Measurements from ENCODE around the gene MBOAT7. TPM values are rescaled to one million over a fixed set of nuclear protein-coding genes. Genes with fewer than 3 reads are reported as not detected.

MBOAT7 gene
- total and polyA plus RNA-seq, 2 of the 8 experiments (the other 6 are each of a cell fraction or from before 2014, with no cell fraction given): 85.5 to 90.9 TPM

DNA sequence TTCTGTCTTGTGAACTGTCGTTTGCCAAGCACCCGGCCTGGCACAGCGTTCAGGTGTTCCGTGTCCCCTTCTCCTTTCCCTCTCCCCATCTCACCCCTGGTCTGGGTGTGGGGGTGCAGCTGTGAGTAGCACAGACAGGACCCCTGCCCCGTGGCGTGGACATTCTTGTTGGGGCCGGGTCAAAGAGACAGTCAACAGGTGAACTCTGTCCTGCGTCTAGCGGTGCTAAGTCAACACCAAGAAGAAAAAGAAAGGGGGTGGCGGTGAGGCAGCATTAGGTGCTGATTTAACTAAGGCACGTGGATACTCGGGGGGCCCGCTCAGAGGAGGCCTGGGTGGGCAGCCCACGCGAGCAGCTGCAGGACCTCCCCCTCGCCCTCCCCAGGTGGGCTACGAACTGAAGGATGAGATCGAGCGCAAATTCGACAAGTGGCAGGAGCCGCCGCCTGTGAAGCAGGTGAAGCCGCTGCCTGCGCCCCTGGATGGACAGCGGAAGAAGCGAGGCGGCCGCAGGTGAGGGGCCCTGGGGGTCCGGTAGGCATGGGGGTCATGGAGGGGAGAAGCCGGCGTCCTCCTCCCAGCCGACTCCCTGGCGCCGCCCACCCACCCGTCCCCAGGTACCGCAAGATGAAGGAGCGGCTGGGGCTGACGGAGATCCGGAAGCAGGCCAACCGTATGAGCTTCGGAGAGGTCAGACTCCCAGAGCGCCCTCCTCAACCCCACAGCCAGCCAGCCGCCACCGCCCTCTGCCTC, 61.5 kb downstream of the MBOAT7 start:
- no peaks in the 10 kb centered on the region for H3K4me1 ChIP-seq (replicated peaks in 1 of 4; ENCODE audit: control insufficient read depth in 3 of 4, insufficient read depth in 4 of 4, low read length in 3 of 4)
- no peak overlapping the region for H2BK15ac ChIP-seq (ENCODE audit: low read length)
- H4K5ac ChIP-seq (ENCODE audit: insufficient read length, low read depth, low read length): no peak overlapping the region
- CTCF ChIA-PET (ENCODE audit: partially characterized antibody): no interaction called here
- H3K23ac ChIP-seq (ENCODE audit: insufficient read length): no peak overlapping the region
- WGBS, 2 experiments (ENCODE audit: extremely low coverage in 1 of 2, insufficient coverage in 1 of 2, insufficient read length in 1 of 2, insufficient replicate concordance in 2 of 2, low coverage in 1 of 2, low lambda C conversion rate in 2 of 2, missing lambda C conversion rate in 1 of 2): 85% methylated on average over 18 of the region's 44 CpGs; no CpG with 5 or more reads in 1 of the 2 experiments
- H2BK12ac ChIP-seq (ENCODE audit: low read depth, low read length): no peak overlapping the region
- FAIRE-seq (no peak), DNase-seq (ENCODE audit: low read depth in 1 of 2, low spot score in 2 of 2) (no peak)
- H3K36me3 ChIP-seq (ENCODE audit: control insufficient read depth in 2 of 4, insufficient read depth in 4 of 4, low read length in 3 of 4): peaks cover 21 to 80% (median 42%) of the 10 kb centered on the region in 4 experiments
- no peak overlapping the region for H2BK120ac ChIP-seq (replicated peaks; ENCODE audit: low read depth, low read length)
- H4K8ac ChIP-seq (ENCODE audit: extremely low read depth, insufficient read depth, low read length): no peak overlapping the region
- H3K4me2 ChIP-seq (ENCODE audit: insufficient read depth in 1 of 2, low read depth in 2 of 2, low read length in 2 of 2): no peak overlapping the region
- no peak overlapping the region for H2BK20ac ChIP-seq (ENCODE audit: low read length)
- H2AK5ac ChIP-seq (ENCODE audit: low read depth, low read length): no peak overlapping the region
- H3K79me2 ChIP-seq (ENCODE audit: control insufficient read depth in 1 of 2, insufficient read depth in 2 of 2, low read length in 2 of 2): no peaks in the 10 kb centered on the region
- no peak overlapping the region for H2BK5ac ChIP-seq (ENCODE audit: low read depth, low read length)
- no peaks in the 10 kb centered on the region for H3K79me1 ChIP-seq (ENCODE audit: low read depth, low read length)
- no peak overlapping the region for H3K27ac ChIP-seq (ENCODE audit: low read depth, low read length)
- H3K27me3 ChIP-seq (replicated peaks in 1 of 4; ENCODE audit: control insufficient read depth in 3 of 4, extremely low read depth in 1 of 4, insufficient read depth in 3 of 4, low read length in 3 of 4): no peaks in the 10 kb centered on the region
- H3K9me3 ChIP-seq (ENCODE audit: insufficient read depth in 2 of 2, low read depth in 1 of 2, low read length in 1 of 2): peaks cover 0 to under 1% of the 10 kb centered on the region in 2 experiments; a peak in 1 of 4 replicates
- no peak overlapping the region for H2AFZ ChIP-seq (ENCODE audit: low read length)
- H3K4ac ChIP-seq (replicated peaks; ENCODE audit: insufficient read length, low read depth, low read length): no peak overlapping the region
- H3K56ac ChIP-seq (replicated peaks; ENCODE audit: insufficient read length, low read depth, low read length): no peak overlapping the region
- H3K14ac ChIP-seq (ENCODE audit: insufficient read length): no peak overlapping the region
- no peak overlapping the region for H3K4me3 ChIP-seq (ENCODE audit: extremely low read depth in 1 of 4, insufficient read depth in 2 of 4, low read depth in 3 of 4, low read length in 4 of 4)
- POLR2A ChIA-PET (ENCODE audit: partially characterized antibody): interaction anchor here (2.9 to 5.0 kb wide), 2 partner anchors 10 to 13 kb away, joined by 13 to 40 read pairs; partner anchors contain the start of genes PRPF31 and TFPT
- H3K23me2 ChIP-seq (ENCODE audit: low read depth, low read length): no peaks in the 10 kb centered on the region
- no peak overlapping the region for H3K18ac ChIP-seq (ENCODE audit: extremely low read depth, low read length)
- peaks cover 0 to 9% of the 10 kb centered on the region in 2 experiments for H4K20me1 ChIP-seq (replicated peaks in 1 of 2; ENCODE audit: control insufficient read depth in 1 of 2, insufficient read depth in 2 of 2, low read length in 2 of 2)
- H4K91ac ChIP-seq (replicated peaks; ENCODE audit: insufficient read length, low read length): no peak overlapping the region
- H3K9ac ChIP-seq (replicated peaks in 1 of 4; ENCODE audit: extremely low read depth in 1 of 4, low read depth in 3 of 4, low read length in 3 of 4): no peak overlapping the region
- TF ChIP-seq SIX5 (IDR thresholded peaks at IDR 0.05; ENCODE audit: low read depth, low read length) (no peak), NRF1 (IDR thresholded peaks at IDR 0.05; ENCODE audit: low read depth, low read length) (no peak), RNF2 (IDR thresholded peaks at IDR 0.05; ENCODE audit: borderline replicate concordance, low read depth, low read length, missing control alignments, poor library complexity, severe bottlenecking) (no peak), RFX5 (IDR thresholded peaks at IDR 0.05; ENCODE audit: borderline replicate concordance, low read depth, low read length) (no peak), SIN3A (conservative IDR thresholded peaks at IDR 0.05 in 1 of 2, IDR thresholded peaks at IDR 0.05 in 1 of 2; ENCODE audit: low read depth in 1 of 2, low read length in 2 of 2) (no peak), KDM5A (IDR thresholded peaks at IDR 0.05; ENCODE audit: low read length) (no peak), BCL11A (IDR thresholded peaks at IDR 0.05; ENCODE audit: low read depth in 2 of 2, low read length in 2 of 2) (no peak), POLR2AphosphoS5 (IDR thresholded peaks at IDR 0.05; ENCODE audit: low read depth, low read length) (no peak), JUN (IDR thresholded peaks at IDR 0.05; ENCODE audit: low read depth, low read length) (no peak), HDAC6 (IDR thresholded peaks at IDR 0.05; ENCODE audit: low read depth, low read length) (no peak), GTF2F1 (IDR thresholded peaks at IDR 0.05; ENCODE audit: borderline replicate concordance, low read depth, low read length) (no peak), FOSL1 (IDR thresholded peaks at IDR 0.05; ENCODE audit: insufficient read depth, low read depth, low read length) (no peak), SP4 (IDR thresholded peaks at IDR 0.05; ENCODE audit: low read length) (no peak)
